NCI-H510A (cell line): Measurements from ENCODE around the gene MYOC.
"Not testable (repeated sequence)": the region's sequence is repeated elsewhere in the genome, so short reads cannot be mapped to it uniquely, and the experiment has no call there.

Experiments
- DNase-seq: peaks from one replicate; lab custom pipeline; 2025; lab: John Stamatoyannopoulos, UW

MYOC gene

GRCh38 chr1:171652234-171652822, at the start of gene MYOC:
MYOC (minus strand) TSS chr1:171652688; CDS start chr1:171652611, 77 bp downstream.
- DNase-seq: no peak

DNA sequence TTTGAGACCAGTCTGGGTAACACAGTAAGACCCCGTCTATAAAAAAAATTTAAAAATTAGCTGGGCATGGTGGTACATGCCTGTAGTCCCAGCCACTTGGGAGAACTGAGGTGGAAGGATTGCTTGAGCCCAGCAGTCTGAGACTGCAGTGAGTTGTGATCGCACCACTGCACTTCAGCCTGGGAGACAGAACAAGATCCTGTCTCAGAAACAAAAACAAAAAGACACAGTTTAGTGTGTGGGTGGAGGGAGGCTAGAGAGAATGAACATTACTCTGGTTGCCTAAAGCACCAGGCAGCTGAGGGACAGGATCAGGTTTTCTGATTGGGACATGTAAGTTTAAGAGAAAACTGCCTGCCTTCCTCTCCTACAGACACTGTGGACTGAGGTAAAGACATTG, 47.0 kb upstream of the MYOC start:
- no peak for DNase-seq

GRCh38 chr1:171695772-171696171, 43.3 kb upstream of the MYOC start:
- not testable (repeated sequence) for DNase-seq

DNA sequence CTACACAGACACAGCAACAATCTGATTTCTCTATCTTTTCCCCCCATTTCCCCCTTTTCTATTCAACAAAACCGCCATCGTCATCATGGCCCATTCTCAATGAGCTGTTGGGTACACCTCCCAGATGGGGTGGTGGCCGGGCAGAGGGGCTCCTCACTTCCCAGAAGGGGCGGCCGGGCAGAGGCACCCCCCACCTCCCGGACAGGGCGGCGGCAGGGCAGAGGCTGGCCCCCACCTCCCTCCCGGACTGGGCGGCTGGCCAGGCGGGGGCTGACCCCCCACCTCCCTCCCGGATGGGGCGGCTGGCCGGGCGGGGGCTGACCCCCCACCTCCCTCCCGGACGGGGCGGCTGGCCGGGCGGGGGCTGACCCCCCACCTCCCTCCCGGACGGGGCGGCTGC, 41.1 kb upstream of the MYOC start:
- not testable (repeated sequence) for DNase-seq

DNA sequence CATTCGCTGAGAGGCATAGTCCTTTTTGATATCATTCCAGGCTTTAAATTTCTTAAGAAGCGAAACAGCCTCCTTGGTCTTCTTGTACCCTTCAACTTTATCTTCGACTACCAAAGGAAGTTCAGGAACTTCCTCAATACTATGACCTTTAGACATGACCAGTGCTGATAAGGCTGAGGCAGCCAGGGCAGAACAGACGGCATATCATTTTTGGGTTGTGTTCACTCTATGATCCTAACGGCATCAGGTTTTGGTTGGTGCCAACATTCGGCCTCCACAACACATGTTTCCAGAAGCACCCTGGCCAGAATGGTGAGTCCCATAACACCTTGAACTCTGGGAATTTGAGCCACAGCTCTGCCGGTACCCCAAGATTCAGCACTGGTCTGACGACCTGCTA, 31.4 kb upstream of the MYOC start:
- no peak for DNase-seq

- no peak for DNase-seq
Measured at GRCh38 chr1:171680339-171680738, 27.9 kb upstream of the MYOC start.

GRCh38 chr1:171676823-171677222, 24.3 kb upstream of the MYOC start:
- DNase-seq: no peak

DNA sequence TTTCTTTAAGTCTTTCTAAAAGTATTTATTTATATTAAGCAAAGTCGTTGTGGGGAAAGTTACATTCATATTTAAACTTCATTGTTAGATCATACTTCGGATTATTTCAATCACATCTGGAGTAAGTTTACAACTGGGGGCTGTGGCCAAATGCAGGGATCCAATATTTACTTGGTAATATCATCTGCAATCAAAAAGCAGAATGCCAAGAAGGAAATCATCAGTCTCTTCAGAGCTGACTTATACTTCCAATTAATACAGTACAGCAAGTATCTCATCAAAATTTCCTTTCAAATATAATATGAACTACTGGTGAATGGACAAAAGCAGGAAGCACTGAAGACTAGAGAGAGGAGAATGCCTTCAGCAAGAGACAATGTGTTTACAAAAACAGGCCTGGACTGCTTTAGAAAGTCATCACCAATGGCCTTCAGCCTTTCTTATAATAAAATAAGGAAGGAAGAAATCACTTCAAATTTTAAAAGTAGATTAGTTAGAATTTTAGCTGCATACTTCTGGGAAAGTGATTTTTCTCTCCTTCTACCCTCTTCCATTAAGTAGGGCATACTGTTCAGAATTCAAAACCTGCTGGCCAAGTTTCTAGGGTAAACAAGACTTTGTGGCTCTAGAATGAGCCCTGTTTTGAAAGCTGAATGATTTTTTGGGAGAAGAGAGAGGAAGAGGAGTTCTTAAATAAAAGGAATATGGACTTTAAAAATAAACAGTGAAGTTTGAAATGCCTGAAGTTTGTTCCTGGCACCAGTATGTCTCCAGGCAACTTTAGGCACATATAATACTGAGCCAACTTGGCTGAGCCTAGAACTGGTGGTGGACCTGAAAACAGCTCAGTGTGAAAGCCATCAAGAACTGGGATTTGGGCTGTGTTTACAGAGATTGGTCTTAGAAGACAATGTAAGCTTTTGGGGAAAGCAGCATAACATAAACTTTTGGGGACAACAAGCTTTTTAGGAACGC, 22.2 kb upstream of the MYOC start:
- no peak for DNase-seq

DNA sequence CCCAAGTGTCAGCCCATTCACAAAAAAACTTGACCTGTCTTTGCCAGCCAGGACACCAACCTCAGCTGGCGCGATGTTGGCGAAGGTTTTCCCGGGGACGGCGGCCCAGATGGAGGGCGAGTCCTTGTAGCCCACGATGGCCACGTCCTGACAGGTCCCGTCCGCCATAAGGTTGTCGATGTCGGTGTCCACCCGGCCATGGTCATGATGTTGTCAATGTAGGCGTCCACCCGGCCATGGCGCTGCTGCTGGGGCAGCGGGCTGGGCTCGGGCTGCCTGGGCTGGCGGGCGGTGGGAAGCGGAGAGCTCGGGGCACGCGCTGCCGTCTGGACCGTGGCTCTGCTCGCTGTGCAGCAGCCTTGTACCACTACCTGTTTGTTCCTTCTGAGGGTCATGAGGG, 18.3 kb upstream of the MYOC start:
- DNase-seq: no peak

GRCh38 chr1:171668372-171668771, 15.9 kb upstream of the MYOC start:
- no peak for DNase-seq

DNA sequence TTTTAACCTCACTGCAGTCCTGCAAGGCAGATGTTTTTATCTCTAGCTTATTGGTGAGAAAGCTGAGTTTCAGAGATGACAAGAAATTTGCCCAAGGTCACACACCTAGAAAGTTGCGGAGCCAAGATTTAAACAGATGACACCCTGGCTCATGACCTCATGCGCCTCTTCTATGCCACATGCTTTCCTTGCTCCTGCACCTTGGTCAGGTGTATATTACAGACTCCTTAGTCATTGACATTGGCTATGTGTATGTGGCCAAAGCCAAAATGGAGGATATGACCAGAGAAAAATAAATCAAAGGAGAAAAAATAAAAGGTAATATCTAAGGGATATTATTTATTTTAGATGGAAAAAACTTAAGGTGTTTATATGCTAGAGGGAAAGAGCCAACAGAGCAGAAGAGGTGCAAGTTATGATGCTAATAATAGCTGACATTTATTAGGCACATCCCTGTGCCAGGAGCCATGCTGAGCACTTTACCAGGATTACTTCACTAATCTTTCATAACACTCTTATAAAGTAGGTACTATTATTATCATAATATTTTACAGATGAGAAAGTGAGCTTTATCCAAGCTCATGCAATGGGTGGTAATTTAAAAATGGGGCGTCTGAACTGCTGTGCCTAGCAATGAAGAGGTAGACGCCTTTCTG, 13.8 kb upstream of the MYOC start:
- DNase-seq: no peak

- no peak for DNase-seq
Measured at GRCh38 chr1:171664976-171665375, 12.5 kb upstream of the MYOC start.

DNA sequence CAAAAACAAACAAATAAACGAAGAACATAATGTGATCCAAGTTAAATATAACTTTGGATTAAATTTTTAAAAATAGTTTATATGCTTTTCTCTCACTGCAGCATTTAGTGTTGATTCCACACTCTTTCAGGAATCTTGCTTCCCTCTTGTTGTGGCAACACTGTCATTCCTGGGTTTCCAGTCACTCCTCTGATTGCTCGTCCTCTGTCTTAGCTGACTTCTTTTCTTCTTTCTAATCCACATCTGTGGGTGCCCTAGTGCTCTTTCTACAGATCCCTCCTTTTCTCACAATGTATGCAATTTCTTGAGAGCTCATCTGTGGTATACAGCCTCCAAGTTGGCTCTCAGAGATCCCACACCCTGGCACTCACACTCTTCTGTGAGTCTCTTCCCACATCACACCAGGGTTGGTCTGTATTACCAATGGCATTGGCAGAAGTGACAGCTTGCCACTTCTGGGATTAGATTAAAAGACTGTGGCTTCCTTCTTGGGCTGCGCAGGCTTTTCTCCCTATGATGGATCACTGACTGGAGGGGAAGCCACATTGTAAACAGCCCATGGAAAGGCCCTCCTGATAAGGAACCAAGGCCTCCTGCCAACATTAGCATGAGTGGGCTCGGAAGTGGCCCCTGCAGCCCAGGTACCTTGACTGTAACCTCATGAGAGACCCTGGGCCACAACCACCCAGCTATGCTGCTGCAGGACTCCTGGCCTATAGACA, 11.5 kb upstream of the MYOC start:
- no peak for DNase-seq

GRCh38 chr1:171663036-171663853, 10.8 kb upstream of the MYOC start:
- no peak for DNase-seq

DNA sequence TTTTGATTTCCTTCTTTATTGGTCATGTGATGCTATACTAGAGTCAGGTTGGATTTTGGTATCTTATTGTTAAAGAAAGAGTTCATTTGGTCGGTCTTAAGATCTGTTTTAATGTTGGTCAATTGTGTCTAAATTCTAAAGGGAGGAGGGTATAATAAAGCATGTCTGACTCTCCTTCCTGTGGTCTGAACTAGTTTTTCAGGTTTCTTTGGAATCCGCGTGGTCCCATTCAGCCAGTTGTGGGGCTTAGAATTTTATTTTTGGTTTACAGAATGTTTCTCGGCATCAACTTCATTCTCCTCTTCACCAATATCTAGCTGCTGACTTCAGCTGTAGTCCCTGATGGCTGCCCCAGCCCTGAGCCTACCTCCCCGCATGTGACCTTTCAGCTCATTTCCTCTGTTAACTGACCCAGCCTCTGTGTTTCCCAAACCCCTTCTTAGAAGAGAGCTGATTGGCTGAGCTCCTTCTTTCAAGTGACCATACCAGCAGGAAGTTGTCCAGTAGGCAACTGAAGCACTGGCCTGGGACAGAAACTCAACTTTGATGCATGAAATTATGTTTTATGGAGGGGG, 8.7 kb upstream of the MYOC start:
- DNase-seq: no peak

- not testable (repeated sequence) for DNase-seq
Measured at GRCh38 chr1:171656206-171656605, 3.7 kb upstream of the MYOC start.

DNA sequence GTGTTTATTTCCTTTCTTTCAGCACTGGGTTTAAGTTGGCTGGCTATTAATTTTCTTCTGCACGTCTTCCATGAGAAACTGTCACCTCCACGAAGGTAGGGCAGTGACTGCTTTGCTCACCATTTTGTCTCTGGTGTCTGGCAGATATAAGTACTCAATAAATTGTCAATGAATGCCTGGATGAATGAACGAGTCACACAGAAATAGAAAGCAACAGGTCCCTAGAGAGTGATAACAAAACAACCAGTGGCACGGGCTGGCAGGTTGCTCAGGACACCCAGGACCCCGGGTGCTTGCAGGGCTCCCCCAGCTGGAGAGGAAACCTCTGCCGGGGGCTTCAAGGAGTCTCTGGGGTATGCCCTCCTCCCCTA, 3.2 kb upstream of the MYOC start:
- DNase-seq: no peak

GRCh38 chr1:171654942-171655745, 2.7 kb upstream of the MYOC start:
- DNase-seq: no peak

- DNase-seq: no peak
Measured at GRCh38 chr1:171654201-171654941, 1.9 kb upstream of the MYOC start.
